HUES6 (cell line): ENCODE data around the gene GRID1.

Source experiments
- H3K27ac ChIP-seq: 2 replicates; pipeline ENCODE4 v1.7.0; 2013; ENCODE audit warnings: low read depth, mild to moderate bottlenecking, low read length, inconsistent platforms
- H3K27me3 ChIP-seq: 2 replicates; pipeline ENCODE4 v1.6.1; 2013; ENCODE audit warnings: low read length; ENCODE audit not compliant: control insufficient read depth, insufficient read depth
- H3K36me3 ChIP-seq: 2 replicates; pipeline ENCODE4 v1.6.1; 2013; ENCODE audit warnings: low read length; ENCODE audit not compliant: control insufficient read depth, insufficient read depth
- H3K4me1 ChIP-seq: 2 replicates; pipeline ENCODE4 v1.6.1; 2013; ENCODE audit warnings: low read length; ENCODE audit not compliant: control insufficient read depth, insufficient read depth
- H3K4me3 ChIP-seq: 2 replicates; pipeline ENCODE4 v1.5.1; 2013; ENCODE audit warnings: low read depth, low read length
- H3K9ac ChIP-seq: one replicate; pipeline ENCODE4 v1.6.1; 2013; ENCODE audit warnings: mild to moderate bottlenecking, low read length
- H3K9me3 ChIP-seq: 2 replicates; pipeline ENCODE4 v1.6.1; 2013; ENCODE audit warnings: low read depth, low read length; ENCODE audit not compliant: control insufficient read depth, insufficient read depth

GRID1 gene

GRCh38 chr10:86316274-86316835 is 50.2 kb downstream of the GRID1 start:
- Histone ChIP-seq H3K4me3 (no peak overlapping the region), H3K9ac (no peak overlapping the region), H3K36me3 (no peaks in the 10 kb centered on the region), H3K27me3 (no peaks in the 10 kb centered on the region), H3K4me1 (peaks cover 4% of the 10 kb centered on the region; the same call in 1 of the 2 replicates), H3K27ac (no peak overlapping the region), H3K9me3 (no peaks in the 10 kb centered on the region)

- H3K27me3 ChIP-seq, result no peaks in the 10 kb centered on the region
- H3K4me3 ChIP-seq, result no peak overlapping the region
- peaks cover 4% of the 10 kb centered on the region; the same call in 1 of the 2 replicates for H3K4me1 ChIP-seq
Measured at GRCh38 chr10:86315549-86315942, 51.0 kb downstream of the GRID1 start.

GRCh38 chr10:86314616-86315548 is 51.7 kb downstream of the GRID1 start:
- 0 out of 2 replicates have a peak, but pooled peaks cover 1% of the 10 kb centered on the region for H3K27me3 ChIP-seq

More at GRCh38 chr10:86315549-86315942, 51.0 kb downstream of the GRID1 start:
- H3K9ac ChIP-seq, result no peak overlapping the region
- H3K36me3 ChIP-seq, result no peaks in the 10 kb centered on the region
- H3K27ac ChIP-seq, result no peak overlapping the region
- H3K9me3 ChIP-seq, result no peaks in the 10 kb centered on the region

GRCh38 chr10:86313621-86314041 is 53.0 kb downstream of the GRID1 start:
- H3K4me3 ChIP-seq, result no peak overlapping the region
- H3K27me3 ChIP-seq, result 0 out of 2 replicates have a peak, but pooled peaks cover 4% of the 10 kb centered on the region
- H3K36me3 ChIP-seq, result no peaks in the 10 kb centered on the region
- H3K27ac ChIP-seq, result no peak overlapping the region
- H3K9me3 ChIP-seq, result no peaks in the 10 kb centered on the region
- H3K4me1 ChIP-seq, result peaks cover 4% of the 10 kb centered on the region; the same call in 1 of the 2 replicates
- no peak overlapping the region for H3K9ac ChIP-seq

More at GRCh38 chr10:86314616-86315548, 51.7 kb downstream of the GRID1 start:
- peaks cover 4% of the 10 kb centered on the region; the same call in 1 of the 2 replicates for H3K4me1 ChIP-seq
- no peaks in the 10 kb centered on the region for H3K9me3 ChIP-seq
- no peaks in the 10 kb centered on the region for H3K36me3 ChIP-seq
- H3K4me3 ChIP-seq, result no peak overlapping the region
- H3K27ac ChIP-seq, result no peak overlapping the region
- no peak overlapping the region for H3K9ac ChIP-seq

- Histone ChIP-seq H3K36me3 (no peaks in the 10 kb centered on the region), H3K27me3 (0 out of 2 replicates have a peak, but pooled peaks cover 4% of the 10 kb centered on the region), H3K9me3 (no peaks in the 10 kb centered on the region), H3K4me1 (no peaks in the 10 kb centered on the region), H3K4me3 (no peak overlapping the region), H3K27ac (no peak overlapping the region), H3K9ac (no peak overlapping the region)
Measured at GRCh38 chr10:86312701-86313270, 53.8 kb downstream of the GRID1 start.

DNA sequence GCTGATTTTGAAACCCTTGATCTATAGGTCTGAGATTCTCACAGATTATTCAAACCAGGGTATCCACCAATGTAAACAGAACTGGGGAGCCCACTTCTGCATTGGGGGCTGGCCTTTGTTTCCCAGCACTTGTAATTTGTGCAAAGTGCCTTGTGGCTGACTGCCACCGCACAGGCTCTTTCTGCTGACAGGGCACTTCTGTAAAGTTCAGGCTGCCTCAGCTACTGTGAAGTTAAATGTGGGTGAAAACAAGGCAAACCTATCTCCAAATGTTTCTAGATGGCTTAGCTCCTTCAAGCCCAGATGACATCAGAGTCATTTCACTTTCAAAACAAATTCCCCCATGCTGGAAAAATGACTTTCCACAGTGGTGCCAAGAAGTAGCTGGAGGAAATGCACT is 54.7 kb downstream of the GRID1 start:
- Histone ChIP-seq H3K9ac (no peak overlapping the region), H3K9me3 (no peaks in the 10 kb centered on the region), H3K4me3 (no peak overlapping the region), H3K27me3 (0 out of 2 replicates have a peak, but pooled peaks cover 4% of the 10 kb centered on the region), H3K27ac (no peak overlapping the region), H3K36me3 (no peaks in the 10 kb centered on the region), H3K4me1 (no peaks in the 10 kb centered on the region)

GRCh38 chr10:86311190-86311589 is 55.4 kb downstream of the GRID1 start:
- H3K4me3 ChIP-seq, result no peak overlapping the region

GRCh38 chr10:86310702-86311101 is 55.9 kb downstream of the GRID1 start:
- no peak overlapping the region for H3K27ac ChIP-seq
- H3K9me3 ChIP-seq, result no peaks in the 10 kb centered on the region
- no peak overlapping the region for H3K9ac ChIP-seq
- H3K36me3 ChIP-seq, result no peaks in the 10 kb centered on the region
- H3K4me1 ChIP-seq, result no peaks in the 10 kb centered on the region
- H3K4me3 ChIP-seq, result no peak overlapping the region
- 0 out of 2 replicates have a peak, but pooled peaks cover 4% of the 10 kb centered on the region for H3K27me3 ChIP-seq

More at GRCh38 chr10:86311190-86311589, 55.4 kb downstream of the GRID1 start:
- Histone ChIP-seq H3K36me3 (no peaks in the 10 kb centered on the region), H3K9ac (no peak overlapping the region), H3K9me3 (no peaks in the 10 kb centered on the region), H3K27me3 (0 out of 2 replicates have a peak, but pooled peaks cover 4% of the 10 kb centered on the region), H3K4me1 (no peaks in the 10 kb centered on the region), H3K27ac (no peak overlapping the region)

DNA sequence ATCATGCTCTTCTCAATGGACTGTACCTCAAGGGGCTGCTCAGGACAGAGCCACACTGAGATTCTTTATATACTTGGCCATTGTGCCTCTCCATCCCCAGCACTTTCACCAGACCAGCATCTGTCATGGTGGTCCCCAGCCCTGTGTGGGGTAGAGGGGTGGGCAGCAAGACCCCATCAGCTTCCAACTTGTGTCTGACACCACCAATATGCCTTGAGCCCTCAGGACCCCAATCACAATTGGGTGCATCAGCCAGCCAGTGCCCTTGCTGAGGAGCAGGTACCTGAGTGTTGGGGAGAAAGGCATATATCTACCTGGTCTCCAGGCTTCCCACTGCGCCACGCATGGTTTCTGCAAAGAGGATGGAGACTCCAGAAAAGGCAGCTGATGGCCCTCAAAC is 56.3 kb downstream of the GRID1 start:
- no peak overlapping the region for H3K4me3 ChIP-seq
- no peaks in the 10 kb centered on the region for H3K4me1 ChIP-seq

GRCh38 chr10:86308056-86308455 is 58.5 kb downstream of the GRID1 start:
- H3K4me3 ChIP-seq, result no peak overlapping the region
- H3K36me3 ChIP-seq, result no peaks in the 10 kb centered on the region

More for the DNA sequence above, 56.3 kb downstream of the GRID1 start:
- H3K27ac ChIP-seq, result no peak overlapping the region
- H3K9ac ChIP-seq, result no peak overlapping the region
- H3K9me3 ChIP-seq, result no peaks in the 10 kb centered on the region
- 0 out of 2 replicates have a peak, but pooled peaks cover 4% of the 10 kb centered on the region for H3K27me3 ChIP-seq
- no peaks in the 10 kb centered on the region for H3K36me3 ChIP-seq

More at GRCh38 chr10:86308056-86308455, 58.5 kb downstream of the GRID1 start:
- Histone ChIP-seq H3K4me1 (no peaks in the 10 kb centered on the region), H3K27me3 (0 out of 2 replicates have a peak, but pooled peaks cover 4% of the 10 kb centered on the region), H3K9ac (no peak overlapping the region), H3K27ac (no peak overlapping the region), H3K9me3 (no peaks in the 10 kb centered on the region)
